GM21528 (cell line): ENCODE data around the gene TNFRSF12A.
A peak's percentile ranks its signal among the peaks of the same experiment; 100 is the strongest.

Source experiments
- ATAC-seq: cut with Tn5 transposase; IDR thresholded peaks from one replicate; pipeline ENCODE4 v1.9.1; 2021; ENCODE audit warnings: mild to moderate bottlenecking, moderate library complexity; ENCODE audit not compliant: unreplicated experiment, low FRiP score

TNFRSF12A gene

GRCh38 chr16:2985893-2986355, 34.2 kb upstream of the TNFRSF12A start:
- no peak for ATAC-seq

GRCh38 chr16:2986623-2987188, 33.5 kb upstream of the TNFRSF12A start:
- ATAC-seq: no peak

- ATAC-seq: no peak
These were observed 32.9 kb upstream of the TNFRSF12A start for GRCh38 chr16:2987286-2987685.

GRCh38 chr16:2987833-2988232, 32.3 kb upstream of the TNFRSF12A start:
- ATAC-seq: no peak

- no peak for ATAC-seq
These were observed 31.5 kb upstream of the TNFRSF12A start for GRCh38 chr16:2988590-2989099.

GRCh38 chr16:2990891-2991290, 29.3 kb upstream of the TNFRSF12A start:
- ATAC-seq: no peak

GRCh38 chr16:2991566-2992261, 28.5 kb upstream of the TNFRSF12A start:
- no peak for ATAC-seq

GRCh38 chr16:2992383-2993081, 27.6 kb upstream of the TNFRSF12A start:
- ATAC-seq: no peak

- no peak for ATAC-seq
These were observed 23.9 kb upstream of the TNFRSF12A start for GRCh38 chr16:2996298-2996697.

GRCh38 chr16:2999929-3000328, 20.2 kb upstream of the TNFRSF12A start:
- no peak for ATAC-seq

- ATAC-seq: no peak
These were observed 19.6 kb upstream of the TNFRSF12A start for GRCh38 chr16:3000540-3000939.

- no peak for ATAC-seq
These were observed 18.9 kb upstream of the TNFRSF12A start for GRCh38 chr16:3001316-3001715.

- ATAC-seq: peak; percentile 86
These were observed 16.4 kb upstream of the TNFRSF12A start for GRCh38 chr16:3003582-3004270.

GRCh38 chr16:3004319-3004718, 15.8 kb upstream of the TNFRSF12A start:
- peak; percentile 18 for ATAC-seq

- no peak for ATAC-seq
These were observed 15.3 kb upstream of the TNFRSF12A start for GRCh38 chr16:3004781-3005284.

- no peak for ATAC-seq
These were observed 12.9 kb upstream of the TNFRSF12A start for GRCh38 chr16:3007059-3007956.

GRCh38 chr16:3007957-3008689, 12.0 kb upstream of the TNFRSF12A start:
- no peak for ATAC-seq

GRCh38 chr16:3008690-3009037, 11.5 kb upstream of the TNFRSF12A start:
- no peak for ATAC-seq
